KMS-11 (cell line): ENCODE results near the gene SMPD3.

Experiments
- H2AFZ ChIP-seq: fragments of 200-600 bp; sonication (generic); 2 replicates; pipeline ENCODE4 v1.6.1; 2016; ENCODE audit warnings: antibody characterized with exemption, mixed run types, low read depth
- H3K27ac ChIP-seq: fragments of 200-600 bp; sonication (generic); 2 replicates; pipeline ENCODE4 v1.6.1; 2016; ENCODE audit warnings: mild to moderate bottlenecking, mixed run types
- H3K27me3 ChIP-seq: fragments of 200-600 bp; sonication (generic); 2 replicates; pipeline ENCODE4 v1.6.1; 2017; ENCODE audit warnings: mild to moderate bottlenecking, low read depth, mixed run types, moderate library complexity; ENCODE audit not compliant: insufficient read depth
- H3K36me3 ChIP-seq: fragments of 200-600 bp; sonication (generic); 2 replicates; pipeline ENCODE4 v1.6.1; 2017; ENCODE audit warnings: mild to moderate bottlenecking, mixed run types; ENCODE audit not compliant: insufficient read depth
- H3K4me1 ChIP-seq: fragments of 200-600 bp; sonication (generic); 2 replicates; pipeline ENCODE4 v1.6.1; 2016; ENCODE audit warnings: mild to moderate bottlenecking, low read depth, mixed run types; ENCODE audit not compliant: poor library complexity, severe bottlenecking
- H3K4me2 ChIP-seq: fragments of 200-600 bp; sonication (generic); 2 replicates; pipeline ENCODE4 v1.7.0; 2016; ENCODE audit warnings: mild to moderate bottlenecking, mixed run types
- H3K4me3 ChIP-seq: fragments of 200-600 bp; sonication (generic); IDR thresholded peaks from 2 replicates; pipeline ENCODE4 v1.6.1; 2017; ENCODE audit warnings: low read depth, low read length, mixed read lengths; ENCODE audit not compliant: insufficient read depth
- H3K79me2 ChIP-seq: fragments of 200-600 bp; sonication (generic); 2 replicates; pipeline ENCODE4 v1.6.1; 2016; ENCODE audit warnings: low read depth, mixed run types; ENCODE audit not compliant: insufficient read depth
- H3K9ac ChIP-seq: fragments of 200-600 bp; sonication (generic); 2 replicates; pipeline ENCODE4 v1.6.1; 2016; ENCODE audit warnings: mild to moderate bottlenecking, mixed run types
- H4K20me1 ChIP-seq: fragments of 200-600 bp; sonication (generic); 2 replicates; pipeline ENCODE4 v1.6.1; 2016; ENCODE audit warnings: mild to moderate bottlenecking, mixed run types; ENCODE audit not compliant: insufficient read depth
- CTCF ChIP-seq: fragments of 200-600 bp; sonication (generic); conservative IDR thresholded peaks from 2 replicates; pipeline ENCODE4 v1.6.1; 2017; ENCODE audit warnings: low read depth, mild to moderate bottlenecking, antibody characterized with exemption, low read length, moderate library complexity, mixed read lengths

The SMPD3 gene

GRCh38 chr16:68455631-68456030 lies 7.3 kb upstream of the SMPD3 start:
- no peak overlapping the region for H2AFZ ChIP-seq
- H3K79me2 ChIP-seq: no peaks in the 10 kb centered on the region
- no peak overlapping the region for H3K9ac ChIP-seq
- H3K4me3 ChIP-seq: no peak overlapping the region
- TF ChIP-seq CTCF: no peak
- no peaks in the 10 kb centered on the region for H3K27me3 ChIP-seq
- H3K36me3 ChIP-seq: no peaks in the 10 kb centered on the region
- no peak overlapping the region for H3K27ac ChIP-seq
- H3K4me2 ChIP-seq: no peak overlapping the region
- H4K20me1 ChIP-seq: no peaks in the 10 kb centered on the region
- H3K4me1 ChIP-seq: peaks cover 6% of the 10 kb centered on the region

GRCh38 chr16:68454920-68455435 lies 6.7 kb upstream of the SMPD3 start:
- Histone ChIP-seq H2AFZ (no peak overlapping the region), H3K36me3 (no peaks in the 10 kb centered on the region), H3K4me3 (no peak overlapping the region), H3K27ac (no peak overlapping the region), H4K20me1 (no peaks in the 10 kb centered on the region), H3K79me2 (no peaks in the 10 kb centered on the region), H3K4me1 (peaks cover 6% of the 10 kb centered on the region), H3K27me3 (no peaks in the 10 kb centered on the region), H3K9ac (no peak overlapping the region), H3K4me2 (no peak overlapping the region)
- TF ChIP-seq CTCF: no peak

- no peak overlapping the region for H3K27ac ChIP-seq
- H4K20me1 ChIP-seq: no peaks in the 10 kb centered on the region
- no peak overlapping the region for H2AFZ ChIP-seq
- no peak overlapping the region for H3K9ac ChIP-seq
- no peak overlapping the region for H3K4me3 ChIP-seq
- no peaks in the 10 kb centered on the region for H3K79me2 ChIP-seq
- TF ChIP-seq CTCF: no peak
- H3K4me2 ChIP-seq: no peak overlapping the region
- H3K36me3 ChIP-seq: no peaks in the 10 kb centered on the region
- H3K27me3 ChIP-seq: no peaks in the 10 kb centered on the region
- peaks cover 13% of the 10 kb centered on the region for H3K4me1 ChIP-seq
These were observed 5.5 kb upstream of the SMPD3 start for GRCh38 chr16:68453816-68454215.

GRCh38 chr16:68452176-68452575 lies 3.9 kb upstream of the SMPD3 start:
- no peaks in the 10 kb centered on the region for H3K79me2 ChIP-seq
- H3K27ac ChIP-seq: no peak overlapping the region
- no peak overlapping the region for H3K4me2 ChIP-seq
- H3K9ac ChIP-seq: no peak overlapping the region
- no peak overlapping the region for H3K4me3 ChIP-seq
- H3K36me3 ChIP-seq: no peaks in the 10 kb centered on the region
- no peak for TF ChIP-seq CTCF
- H4K20me1 ChIP-seq: no peaks in the 10 kb centered on the region
- H2AFZ ChIP-seq: no peak overlapping the region
- H3K27me3 ChIP-seq: no peaks in the 10 kb centered on the region
- H3K4me1 ChIP-seq: peaks cover 7% of the 10 kb centered on the region
